Gastrocnemius medialis (tissue), 4 donors: ENCODE data around the gene GFOD1. TPM values are rescaled to one million over a fixed set of nuclear protein-coding genes. Genes with fewer than 3 reads are reported as not detected.

Source experiments
- ATAC-seq, 2 donors: fragments of 150-250 bp; one replicate each; pipeline ENCODE4 v1.9.1; 2016
- DNase-seq, 2 donors: peaks; one replicate each; pipeline ENCODE4 v3.0.0-alpha.2; 2019
- H3K27ac ChIP-seq, 4 donors: fragments of 200-600 bp; sonication (generic); 1 replicate in 1 of 4; 2 replicates in 3 of 4; pipeline ENCODE4 v1.5.1; 2016 to 2018; ENCODE audit warnings: mild to moderate bottlenecking in 2 of 4, moderate library complexity in 1 of 4
- H3K27me3 ChIP-seq, 3 donors: fragments of 200-600 bp; sonication (generic) in 2 of 3; 1 replicate in 1 of 3; 2 replicates in 2 of 3; pipeline versions ENCODE4 v1.5.1 to v1.6.0; 2016 to 2019; ENCODE audit warnings: mild to moderate bottlenecking in 1 of 3, moderate library complexity in 1 of 3
- H3K36me3 ChIP-seq, 2 donors: fragments of 200-600 bp; sonication (generic) in 1 of 2; one replicate each; pipeline ENCODE4 v1.5.1; 2017 to 2018
- H3K4me1 ChIP-seq, 2 donors: fragments of 200-600 bp; sonication (generic) in 1 of 2; one replicate each; pipeline ENCODE4 v1.5.1; 2016 to 2017; ENCODE audit warnings: mild to moderate bottlenecking in 2 of 2
- H3K4me3 ChIP-seq, 4 donors: fragments of 200-600 bp; sonication (generic) in 3 of 4; 1 replicate in 1 of 4; 2 replicates in 3 of 4; pipeline ENCODE4 v1.5.1; 2016 to 2019; ENCODE audit warnings: mild to moderate bottlenecking in 2 of 4
- H3K9me3 ChIP-seq, 3 donors: fragments of 200-600 bp; sonication (generic) in 2 of 3; 1 replicate in 1 of 3; 2 replicates in 2 of 3; pipeline ENCODE4 v1.5.1; 2016 to 2019
- CTCF ChIP-seq, 5 experiments: fragments of 450-650 bp in 3 of 5; fragments of 200-600 bp in 2 of 5; sonication (generic) in 2 of 5; IDR thresholded peaks in 4 of 5; conservative IDR thresholded peaks in 1 of 5; 1 replicate in 4 of 5; 2 replicates in 1 of 5; pipeline ENCODE4 v1.5.1; 2016 to 2019; ENCODE audit warnings: antibody characterized with exemption in 5 of 5, mild to moderate bottlenecking in 3 of 5, moderate library complexity in 3 of 5
- POLR2A ChIP-seq, 2 donors: fragments of 450-650 bp; IDR thresholded peaks; one replicate each; pipeline ENCODE4 v1.6.1; 2017; ENCODE audit warnings: antibody characterized with exemption in 2 of 2, mild to moderate bottlenecking in 2 of 2, moderate library complexity in 2 of 2
- in situ Hi-C, 4 donors: fragments of 200-750 bp; cut with MboI; loops; one replicate each; pipeline versions ENCODE4 v1.15.0 to v1.8.0; 2017; ENCODE audit warnings: low sequenced_read_pairs in 4 of 4
- intact Hi-C: fragments of 100-400 bp; cut with DNase I; formaldehyde crosslinking; loops from one replicate; pipeline ENCODE4 v1.15.1; 2023; ENCODE audit warnings: low total_unique reads
- total RNA-seq, 4 donors: library from RNA; depleted of rRNA; stranded (reverse); fragments of >200 nt; gene quantifications; one replicate each; pipeline versions ENCODE4 v1.1.0 to v1.2.3, GENCODE V29; 2016

Gene GFOD1
- total RNA-seq, 4 donors from 2014 or later, result 9.0 to 31.8 (median 16.9) TPM

DNA sequence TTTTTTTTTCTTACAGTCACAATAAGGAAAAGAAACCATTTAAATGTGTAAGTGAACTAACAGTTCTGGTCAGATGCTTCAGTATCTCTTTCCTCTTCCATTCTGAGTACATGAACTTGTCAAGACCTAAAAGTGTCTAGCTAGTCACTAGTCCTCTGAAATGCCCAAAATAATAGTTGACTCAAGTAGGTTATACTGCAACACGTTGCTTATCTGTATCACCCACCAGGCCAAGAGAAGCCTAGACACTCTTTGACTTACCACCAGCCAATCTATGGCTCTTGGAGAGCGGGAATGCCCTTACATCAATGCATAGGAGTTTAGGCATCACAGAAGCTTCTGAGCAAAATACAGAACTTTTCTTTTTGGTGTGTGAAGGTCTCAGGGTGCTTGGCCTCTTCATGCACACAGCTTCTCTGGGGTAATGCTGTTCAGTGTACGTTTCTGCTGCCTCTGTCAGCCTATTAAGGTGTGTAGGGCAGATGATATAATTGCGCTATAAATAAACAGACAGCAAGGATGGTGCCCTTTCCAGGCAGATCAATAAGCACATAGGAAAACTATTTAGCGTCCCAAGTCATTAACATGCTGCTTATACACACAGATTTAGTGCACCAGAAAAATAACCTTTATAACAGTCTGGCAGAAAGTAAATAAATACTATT is 7.8 kb upstream of the GFOD1 start:
- H3K4me1 ChIP-seq, result peaks cover 0 to 18% of the 10 kb centered on the region in 2 donors
- no peaks in the 10 kb centered on the region for H3K36me3 ChIP-seq
- DNase-seq (no peak), ATAC-seq (peak in 1 of 2 donors; percentile 33)
- in situ Hi-C loops, result no loop called here
- peak overlapping the region in 2 of 4 donors; percentile 3 to 55 for H3K27ac ChIP-seq
- no peaks in the 10 kb centered on the region for H3K27me3 ChIP-seq
- no peaks in the 10 kb centered on the region for H3K9me3 ChIP-seq
- intact Hi-C loops, result no loop called here
- no peak overlapping the region for H3K4me3 ChIP-seq
- TF ChIP-seq POLR2A (IDR thresholded peaks at IDR 0.05), result no peak
- no peak for TF ChIP-seq CTCF (IDR thresholded peaks at IDR 0.05 in 4 of 5, conservative IDR thresholded peaks at IDR 0.05 in 1 of 5)

DNA sequence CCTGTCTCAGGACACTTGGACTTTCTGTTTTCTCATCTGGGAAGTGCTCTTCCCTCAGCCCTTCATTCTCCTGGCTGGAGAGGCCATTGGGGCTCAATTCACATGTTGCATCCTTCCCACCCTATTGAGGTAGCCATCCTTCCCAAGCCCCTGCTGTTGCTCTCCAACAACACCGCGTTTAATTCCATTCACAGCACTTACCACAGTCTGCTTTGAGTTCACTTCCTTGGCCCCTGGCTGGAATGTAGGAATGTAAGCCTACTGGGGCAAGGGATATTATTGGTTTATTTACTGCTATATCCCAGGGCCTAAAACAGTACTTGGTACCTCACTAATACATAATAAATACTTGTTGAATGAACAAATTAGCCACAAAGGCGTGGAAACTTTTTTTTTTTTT is 6.7 kb upstream of the GFOD1 start:
- H3K36me3 ChIP-seq, result no peaks in the 10 kb centered on the region
- peaks cover 0 to 18% of the 10 kb centered on the region in 2 donors for H3K4me1 ChIP-seq
- in situ Hi-C loops (no loop called here), intact Hi-C loops (no loop called here)
- peak overlapping the region in 1 of 4 donors; percentile 55 for H3K27ac ChIP-seq
- no peak overlapping the region for H3K4me3 ChIP-seq
- no peak for TF ChIP-seq POLR2A (IDR thresholded peaks at IDR 0.05)
- TF ChIP-seq CTCF (IDR thresholded peaks at IDR 0.05 in 4 of 5, conservative IDR thresholded peaks at IDR 0.05 in 1 of 5), result no peak
- ATAC-seq (no peak), DNase-seq (no peak)
- no peaks in the 10 kb centered on the region for H3K9me3 ChIP-seq
- H3K27me3 ChIP-seq, result no peaks in the 10 kb centered on the region

DNA sequence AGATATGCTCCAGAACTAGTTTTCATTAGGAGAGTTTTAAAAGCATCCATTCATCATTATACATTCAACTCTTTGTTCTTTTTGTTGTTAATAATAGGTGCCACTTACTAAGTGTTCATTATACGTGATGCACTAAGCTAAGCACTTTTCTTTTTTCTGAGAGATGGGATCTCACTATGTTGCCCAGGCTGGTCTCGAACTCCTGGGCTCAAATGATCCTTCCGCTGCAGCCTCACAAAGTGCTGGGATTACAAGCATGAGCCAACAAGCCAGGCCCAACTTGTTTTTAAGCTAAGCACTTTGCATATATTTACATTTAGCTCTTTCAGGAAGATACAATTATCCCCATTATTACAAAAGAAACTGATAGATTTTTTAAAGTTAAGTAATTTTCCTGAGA is 5.7 kb upstream of the GFOD1 start:
- Histone ChIP-seq H3K27me3 (no peaks in the 10 kb centered on the region), H3K4me3 (no peak overlapping the region), H3K36me3 (no peaks in the 10 kb centered on the region), H3K27ac (no peak overlapping the region), H3K4me1 (peaks cover 0 to 22% of the 10 kb centered on the region in 2 donors), H3K9me3 (no peaks in the 10 kb centered on the region)
- ATAC-seq (no peak), DNase-seq (no peak)
- no peak for TF ChIP-seq CTCF (IDR thresholded peaks at IDR 0.05 in 4 of 5, conservative IDR thresholded peaks at IDR 0.05 in 1 of 5)
- TF ChIP-seq POLR2A (IDR thresholded peaks at IDR 0.05), result no peak
- intact Hi-C loops (no loop called here), in situ Hi-C loops (no loop called here)

DNA sequence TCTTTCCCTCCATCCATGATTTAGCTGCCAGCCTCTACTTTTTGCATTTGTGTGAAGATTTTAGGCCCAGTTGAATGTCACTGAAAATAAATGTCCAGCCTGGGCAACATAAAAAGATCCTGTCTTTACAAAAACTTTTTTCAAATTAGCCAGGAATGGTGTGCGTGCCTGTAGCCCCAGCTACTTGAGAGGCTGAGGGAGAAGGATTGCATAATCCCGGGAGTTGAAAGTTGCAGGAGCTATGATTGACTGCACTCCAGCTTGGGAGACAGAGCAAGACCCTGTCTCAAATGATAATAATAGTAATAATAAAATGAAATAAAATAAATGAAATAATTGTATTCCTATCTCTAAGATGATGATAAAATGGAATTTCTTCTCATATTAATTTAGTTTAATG is 5.0 kb upstream of the GFOD1 start:
- Histone ChIP-seq H3K27me3 (no peaks in the 10 kb centered on the region), H3K36me3 (no peaks in the 10 kb centered on the region), H3K4me3 (no peak overlapping the region), H3K9me3 (no peaks in the 10 kb centered on the region), H3K27ac (no peak overlapping the region), H3K4me1 (peaks cover 0 to 25% of the 10 kb centered on the region in 2 donors)
- TF ChIP-seq CTCF (IDR thresholded peaks at IDR 0.05 in 4 of 5, conservative IDR thresholded peaks at IDR 0.05 in 1 of 5) (no peak), POLR2A (IDR thresholded peaks at IDR 0.05) (no peak)
- in situ Hi-C loops (no loop called here), intact Hi-C loops (no loop called here)
- DNase-seq, result no peak
- no peak for ATAC-seq

GRCh38 chr6:13491538-13491937 is 4.1 kb upstream of the GFOD1 start:
- intact Hi-C loops, result no loop called here
- no peak overlapping the region for H3K27ac ChIP-seq
- no peaks in the 10 kb centered on the region for H3K9me3 ChIP-seq
- H3K27me3 ChIP-seq, result no peaks in the 10 kb centered on the region
- DNase-seq (no peak), ATAC-seq (no peak)
- H3K36me3 ChIP-seq, result no peaks in the 10 kb centered on the region
- in situ Hi-C loops, result no loop called here
- no peak overlapping the region for H3K4me3 ChIP-seq
- H3K4me1 ChIP-seq, result peaks cover 0 to 25% of the 10 kb centered on the region in 2 donors
- TF ChIP-seq CTCF (IDR thresholded peaks at IDR 0.05 in 4 of 5, conservative IDR thresholded peaks at IDR 0.05 in 1 of 5) (no peak), POLR2A (IDR thresholded peaks at IDR 0.05) (no peak)
